HL-60 (cell line): Measurements from ENCODE around the gene CARMIL1.

ENCODE experiments used
- DNase-seq, 2 experiments: peaks; one replicate each; pipeline ENCODE4 v3.0.0-alpha.2; 2010 to 2020; ENCODE audit warnings: low read depth in 1 of 2, low spot score in 1 of 2
- H3K27ac ChIP-seq: fragments of 250-450 bp; sonication (Bioruptor Pico); replicated peaks from 2 replicates; pipeline ENCODE4 v1.5.1; 2020; ENCODE audit warnings: mild to moderate bottlenecking, moderate library complexity
- H3K27me3 ChIP-seq: fragments of 250-450 bp; sonication (Bioruptor Pico); 2 replicates; pipeline ENCODE4 v1.5.1; 2021; ENCODE audit warnings: mild to moderate bottlenecking, moderate library complexity; ENCODE audit not compliant: insufficient read depth, poor library complexity, severe bottlenecking
- H3K4me3 ChIP-seq: replicated peaks from 2 replicates; pipeline ENCODE4 v1.5.1; 2011; ENCODE audit warnings: mild to moderate bottlenecking, control low read depth, low read length; ENCODE audit not compliant: insufficient read depth
- CTCF ChIP-seq: IDR thresholded peaks from one replicate; pipeline ENCODE4 v1.5.1; 2011; ENCODE audit warnings: low read length, control low read depth, inconsistent platforms; ENCODE audit not compliant: insufficient read depth
- GABPA ChIP-seq: IDR thresholded peaks from 2 replicates; pipeline ENCODE4 v1.6.1; 2012; ENCODE audit warnings: low read depth
- POLR2AphosphoS5 ChIP-seq: IDR thresholded peaks from 2 replicates; pipeline ENCODE4 v1.6.1; 2012; ENCODE audit warnings: low read depth
- SPI1 ChIP-seq: IDR thresholded peaks from 2 replicates; pipeline ENCODE4 v1.6.1; 2012; ENCODE audit warnings: low read depth, mild to moderate bottlenecking, borderline replicate concordance
- TF ChIP-seq, protein P1 (sequence below): IDR thresholded peaks from 2 replicates; pipeline ENCODE4 v1.6.1; 2012; ENCODE audit warnings: low read depth; ENCODE audit not compliant: insufficient replicate concordance

CARMIL1 gene

GRCh38 chr6:25494469-25494868, 215.3 kb downstream of the CARMIL1 start:
- H3K27ac ChIP-seq, result no peak overlapping the region
- H3K4me3 ChIP-seq, result no peak overlapping the region
- TF ChIP-seq, protein P1, sequence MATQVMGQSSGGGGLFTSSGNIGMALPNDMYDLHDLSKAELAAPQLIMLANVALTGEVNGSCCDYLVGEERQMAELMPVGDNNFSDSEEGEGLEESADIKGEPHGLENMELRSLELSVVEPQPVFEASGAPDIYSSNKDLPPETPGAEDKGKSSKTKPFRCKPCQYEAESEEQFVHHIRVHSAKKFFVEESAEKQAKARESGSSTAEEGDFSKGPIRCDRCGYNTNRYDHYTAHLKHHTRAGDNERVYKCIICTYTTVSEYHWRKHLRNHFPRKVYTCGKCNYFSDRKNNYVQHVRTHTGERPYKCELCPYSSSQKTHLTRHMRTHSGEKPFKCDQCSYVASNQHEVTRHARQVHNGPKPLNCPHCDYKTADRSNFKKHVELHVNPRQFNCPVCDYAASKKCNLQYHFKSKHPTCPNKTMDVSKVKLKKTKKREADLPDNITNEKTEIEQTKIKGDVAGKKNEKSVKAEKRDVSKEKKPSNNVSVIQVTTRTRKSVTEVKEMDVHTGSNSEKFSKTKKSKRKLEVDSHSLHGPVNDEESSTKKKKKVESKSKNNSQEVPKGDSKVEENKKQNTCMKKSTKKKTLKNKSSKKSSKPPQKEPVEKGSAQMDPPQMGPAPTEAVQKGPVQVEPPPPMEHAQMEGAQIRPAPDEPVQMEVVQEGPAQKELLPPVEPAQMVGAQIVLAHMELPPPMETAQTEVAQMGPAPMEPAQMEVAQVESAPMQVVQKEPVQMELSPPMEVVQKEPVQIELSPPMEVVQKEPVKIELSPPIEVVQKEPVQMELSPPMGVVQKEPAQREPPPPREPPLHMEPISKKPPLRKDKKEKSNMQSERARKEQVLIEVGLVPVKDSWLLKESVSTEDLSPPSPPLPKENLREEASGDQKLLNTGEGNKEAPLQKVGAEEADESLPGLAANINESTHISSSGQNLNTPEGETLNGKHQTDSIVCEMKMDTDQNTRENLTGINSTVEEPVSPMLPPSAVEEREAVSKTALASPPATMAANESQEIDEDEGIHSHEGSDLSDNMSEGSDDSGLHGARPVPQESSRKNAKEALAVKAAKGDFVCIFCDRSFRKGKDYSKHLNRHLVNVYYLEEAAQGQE, result no peak
- TF ChIP-seq SPI1, result no peak
- no peak for TF ChIP-seq POLR2AphosphoS5
- TF ChIP-seq CTCF, result no peak
- no peak for TF ChIP-seq GABPA
- H3K27me3 ChIP-seq, result peaks cover 2% of the 10 kb centered on the region
- no peak for DNase-seq

GRCh38 chr6:25497383-25498040, 218.3 kb downstream of the CARMIL1 start:
- no peak overlapping the region for H3K27ac ChIP-seq
- TF ChIP-seq, protein P1, result no peak
- TF ChIP-seq GABPA (no peak), CTCF (no peak), POLR2AphosphoS5 (no peak), SPI1 (no peak)
- DNase-seq, result no peak
- H3K27me3 ChIP-seq, result peaks cover 2% of the 10 kb centered on the region
- no peak overlapping the region for H3K4me3 ChIP-seq

DNA sequence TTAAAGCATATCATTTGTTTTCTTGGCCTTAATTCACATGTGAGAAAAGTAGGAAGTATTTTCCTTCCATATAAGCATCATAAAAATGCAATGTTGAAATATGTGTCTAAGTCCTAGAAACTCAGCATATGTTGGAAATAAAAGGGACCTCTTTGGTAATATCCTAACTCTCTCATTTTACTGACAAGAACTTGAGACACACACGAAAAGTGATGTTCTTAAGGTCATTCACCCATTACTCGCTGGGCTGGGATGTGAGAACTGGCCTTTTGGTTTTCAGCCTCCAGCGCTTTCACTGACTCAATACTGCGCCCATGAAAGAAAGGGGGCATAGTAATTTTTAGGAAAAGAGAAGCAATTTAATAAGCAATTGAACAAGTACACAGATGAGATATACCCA, 219.3 kb downstream of the CARMIL1 start:
- TF ChIP-seq POLR2AphosphoS5 (no peak), CTCF (no peak), GABPA (no peak), SPI1 (no peak)
- TF ChIP-seq, protein P1, result no peak
- DNase-seq, result no peak
- no peak overlapping the region for H3K4me3 ChIP-seq
- peaks cover 2% of the 10 kb centered on the region for H3K27me3 ChIP-seq
- no peak overlapping the region for H3K27ac ChIP-seq
